Brain microvascular endothelial cell (primary cell): ENCODE results near the gene BLOC1S5.

ENCODE experiments used
- DNase-seq: peaks from one replicate; pipeline ENCODE4 v3.0.0-alpha.2; 2020
- H3K27ac ChIP-seq: fragments of 250-450 bp; sonication (Bioruptor Pico); 2 replicates; pipeline ENCODE4 v1.5.1; 2020; ENCODE audit warnings: mild to moderate bottlenecking, moderate library complexity
- H3K27me3 ChIP-seq: fragments of 250-450 bp; sonication (Bioruptor Pico); replicated peaks from 2 replicates; pipeline ENCODE4 v1.5.1; 2020; ENCODE audit warnings: mild to moderate bottlenecking
- H3K36me3 ChIP-seq: fragments of 250-450 bp; sonication (Bioruptor Pico); replicated peaks from 2 replicates; pipeline ENCODE4 v1.5.1; 2020; ENCODE audit warnings: mild to moderate bottlenecking
- H3K4me3 ChIP-seq: 2 replicates; pipeline ENCODE4 v1.5.1; 2011; ENCODE audit warnings: low read depth, mild to moderate bottlenecking, control low read depth, low read length, moderate library complexity
- in situ Hi-C: cut with HindIII; loops from 2 replicates; pipeline ENCODE4 v1.10.0; 2017; ENCODE audit warnings: low sequenced_read_pairs, low pct_ligation_motif_present
- TF ChIP-seq, protein P1 (sequence below): IDR thresholded peaks from 2 replicates; pipeline ENCODE4 v1.5.1; 2011; ENCODE audit warnings: low read depth, mild to moderate bottlenecking, moderate library complexity, low read length, control low read depth, inconsistent platforms; ENCODE audit errors: missing control alignments

The BLOC1S5 gene

DNA sequence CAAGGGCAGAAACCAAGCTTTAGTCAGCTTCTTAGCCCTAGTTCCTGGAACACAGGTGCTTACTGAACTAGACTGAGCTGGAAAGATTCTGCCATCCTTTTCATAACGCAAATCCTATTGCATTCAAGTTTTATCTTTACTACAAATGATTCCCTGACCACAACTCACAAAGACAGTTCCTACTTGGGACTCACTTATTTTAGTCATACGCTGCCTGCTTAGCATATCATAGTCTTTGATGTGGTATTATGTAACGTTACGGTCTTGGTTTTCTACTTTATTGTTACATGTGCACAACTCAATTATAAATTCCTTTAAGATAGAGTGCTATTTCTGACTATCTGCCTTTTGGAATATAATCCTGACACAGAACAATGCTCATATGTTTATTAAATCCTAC is 59.1 kb downstream of the BLOC1S5 start:
- TF ChIP-seq, protein P1, sequence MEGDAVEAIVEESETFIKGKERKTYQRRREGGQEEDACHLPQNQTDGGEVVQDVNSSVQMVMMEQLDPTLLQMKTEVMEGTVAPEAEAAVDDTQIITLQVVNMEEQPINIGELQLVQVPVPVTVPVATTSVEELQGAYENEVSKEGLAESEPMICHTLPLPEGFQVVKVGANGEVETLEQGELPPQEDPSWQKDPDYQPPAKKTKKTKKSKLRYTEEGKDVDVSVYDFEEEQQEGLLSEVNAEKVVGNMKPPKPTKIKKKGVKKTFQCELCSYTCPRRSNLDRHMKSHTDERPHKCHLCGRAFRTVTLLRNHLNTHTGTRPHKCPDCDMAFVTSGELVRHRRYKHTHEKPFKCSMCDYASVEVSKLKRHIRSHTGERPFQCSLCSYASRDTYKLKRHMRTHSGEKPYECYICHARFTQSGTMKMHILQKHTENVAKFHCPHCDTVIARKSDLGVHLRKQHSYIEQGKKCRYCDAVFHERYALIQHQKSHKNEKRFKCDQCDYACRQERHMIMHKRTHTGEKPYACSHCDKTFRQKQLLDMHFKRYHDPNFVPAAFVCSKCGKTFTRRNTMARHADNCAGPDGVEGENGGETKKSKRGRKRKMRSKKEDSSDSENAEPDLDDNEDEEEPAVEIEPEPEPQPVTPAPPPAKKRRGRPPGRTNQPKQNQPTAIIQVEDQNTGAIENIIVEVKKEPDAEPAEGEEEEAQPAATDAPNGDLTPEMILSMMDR = no peak
- Histone ChIP-seq H3K36me3 (no peaks in the 10 kb centered on the region), H3K4me3 (no peak overlapping the region), H3K27ac (no peak overlapping the region), H3K27me3 (no peaks in the 10 kb centered on the region)
- DNase-seq = no peak
- in situ Hi-C loops = no loop called here

- Histone ChIP-seq H3K36me3 (no peaks in the 10 kb centered on the region), H3K27me3 (no peaks in the 10 kb centered on the region), H3K27ac (no peak overlapping the region), H3K4me3 (no peak overlapping the region)
- no peak for DNase-seq
- in situ Hi-C loops = no loop called here
- TF ChIP-seq, protein P1 = no peak
These were observed 63.6 kb downstream of the BLOC1S5 start for GRCh38 chr6:8000636-8001035.

- no peaks in the 10 kb centered on the region for H3K27me3 ChIP-seq
- H3K36me3 ChIP-seq = no peaks in the 10 kb centered on the region
- TF ChIP-seq, protein P1 = no peak
- no peak overlapping the region for H3K4me3 ChIP-seq
- DNase-seq = no peak
- H3K27ac ChIP-seq = no peak overlapping the region
- in situ Hi-C loops = no loop called here
These were observed 64.0 kb downstream of the BLOC1S5 start for GRCh38 chr6:8000188-8000596.

DNA sequence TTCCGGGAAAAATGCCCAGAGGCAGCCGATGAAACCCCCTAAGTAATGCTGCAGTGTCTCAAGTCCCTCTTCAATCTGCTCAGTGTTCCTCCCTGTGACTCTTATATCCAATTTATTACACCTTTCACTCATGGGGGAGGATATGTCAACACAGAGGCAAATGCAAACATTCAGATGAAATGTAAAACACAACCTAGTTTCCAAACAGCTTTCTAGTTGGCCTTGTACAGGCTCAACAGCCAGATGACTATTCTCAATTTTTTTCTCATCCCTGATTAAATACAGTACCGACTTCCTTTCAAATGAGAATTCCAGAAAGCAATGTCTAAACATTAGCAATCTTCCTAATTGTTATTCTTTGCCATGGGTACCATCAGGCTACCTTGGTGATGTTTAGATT is 65.0 kb downstream of the BLOC1S5 start:
- TF ChIP-seq, protein P1 = no peak
- in situ Hi-C loops = no loop called here
- Histone ChIP-seq H3K36me3 (no peaks in the 10 kb centered on the region), H3K4me3 (no peak overlapping the region), H3K27ac (no peak overlapping the region), H3K27me3 (no peaks in the 10 kb centered on the region)
- DNase-seq = no peak

GRCh38 chr6:7998103-7998725 is 66.0 kb downstream of the BLOC1S5 start:
- no peak for DNase-seq
- Histone ChIP-seq H3K27ac (no peak overlapping the region), H3K4me3 (no peak overlapping the region), H3K27me3 (no peaks in the 10 kb centered on the region), H3K36me3 (no peaks in the 10 kb centered on the region)
- in situ Hi-C loops = no loop called here
- TF ChIP-seq, protein P1 = no peak

GRCh38 chr6:7997286-7997685 is 66.9 kb downstream of the BLOC1S5 start:
- TF ChIP-seq, protein P1 = no peak

More at GRCh38 chr6:7997286-7997685, 66.9 kb downstream of the BLOC1S5 start:
- Histone ChIP-seq H3K27me3 (no peaks in the 10 kb centered on the region), H3K4me3 (no peak overlapping the region), H3K36me3 (no peaks in the 10 kb centered on the region), H3K27ac (no peak overlapping the region)
- in situ Hi-C loops = no loop called here
- DNase-seq = no peak
